K562 (cell line): ENCODE measurements around the gene DGCR8. TPM values are rescaled to one million over a fixed set of nuclear protein-coding genes. Genes with fewer than 3 reads are reported as not detected.
A peak's percentile ranks its signal among the peaks of the same experiment; 100 is the strongest.

Experiments used
- ARID2 ChIP-seq: fragments of 450-650 bp; IDR thresholded peaks from 2 replicates; pipeline ENCODE4 v1.6.1; 2017; ENCODE audit warnings: antibody characterized with exemption, mild to moderate bottlenecking
- CHD7 ChIP-seq: fragments of 200-600 bp; sonication (generic); IDR thresholded peaks from one replicate; pipeline ENCODE4 v1.6.1; 2012; ENCODE audit warnings: mild to moderate bottlenecking, low read depth, low read length, inconsistent platforms
- IRF2 ChIP-seq: sonication (generic); formaldehyde crosslinking; IDR thresholded peaks from 2 replicates; pipeline ENCODE4 v1.8.1; 2022; ENCODE audit warnings: mild to moderate bottlenecking, missing genetic modification reagents
- SIX5 ChIP-seq, 2 experiments: IDR thresholded peaks; 2 replicates each; pipeline ENCODE4 v1.6.1; 2011; ENCODE audit warnings: low read length in 2 of 2, borderline replicate concordance in 1 of 2, low read depth in 1 of 2, mild to moderate bottlenecking in 1 of 2, moderate library complexity in 1 of 2; ENCODE audit not compliant: insufficient read depth in 1 of 2
- SMARCE1 ChIP-seq: fragments of 450-650 bp; IDR thresholded peaks from 2 replicates; pipeline ENCODE4 v1.7.1; 2016; ENCODE audit warnings: mild to moderate bottlenecking
- SNIP1 ChIP-seq: fragments of 450-650 bp; IDR thresholded peaks from 2 replicates; pipeline ENCODE4 v1.7.1; 2017; ENCODE audit warnings: low read depth, mild to moderate bottlenecking
- TBL1XR1 ChIP-seq, 2 experiments: IDR thresholded peaks; 2 replicates each; pipeline ENCODE4 v1.6.1; 2012; ENCODE audit warnings: improper control_type of control experiment in 2 of 2, low read length in 2 of 2, mild to moderate bottlenecking in 1 of 2
- ZNF217 ChIP-seq: sonication (generic); formaldehyde crosslinking; IDR thresholded peaks from 2 replicates; pipeline ENCODE4 v1.8.0; 2022; ENCODE audit warnings: mild to moderate bottlenecking, missing genetic modification reagents
- ZNF592 ChIP-seq: fragments of 450-650 bp; IDR thresholded peaks from 2 replicates; pipeline ENCODE4 v1.6.1; 2017; ENCODE audit warnings: antibody characterized with exemption, mild to moderate bottlenecking
- polyA plus RNA-seq, 8 experiments: library from polyadenylated mRNA; depleted of rRNA in 4 of 8; stranded (reverse) in 5 of 8; unstranded in 3 of 8; fragments of >200 nt; fragmentation: Nextera tagmentation in 2 of 8; fragmentation: Illumina TruSeq in 1 of 8; extraction: Ambion mirVana in 2 of 8; extraction: Trizol in 1 of 8; gene quantifications; 2 replicates each; pipeline versions ENCODE4 v1.2.1 to v1.2.3, GENCODE V29; 2011 to 2014; ENCODE audit warnings: inconsistent platforms in 1 of 8, missing spikeins in 1 of 8
- total RNA-seq, 7 experiments: library from RNA; depleted of rRNA in 6 of 7; stranded (reverse); fragments of >200 nt in 6 of 7; fragmentation: Illumina TruSeq in 2 of 7; extraction: Trizol in 2 of 7; gene quantifications; 2 replicates each; pipeline versions ENCODE4 v1.2.1 to v1.2.3, GENCODE V29; 2011 to 2021; ENCODE audit warnings: low replicate concordance in 1 of 7

DGCR8 gene
- total and polyA plus RNA-seq, 9 of the 15 experiments (the other 6 are each of a cell fraction or from before 2014, with no cell fraction given), result 5.9 to 144 (median 80.1) TPM

- TF ChIP-seq ZNF592, result no peak
- TF ChIP-seq SIX5 (IDR thresholded peaks at IDR 0.05; ENCODE audit: borderline replicate concordance in 1 of 2, insufficient read depth in 1 of 2, low read depth in 1 of 2, low read length in 2 of 2), result 0 out of 4 replicates have a peak, but pooled peaks of 1 of the 2 experiments have one; percentile 9
- no peak for TF ChIP-seq SMARCE1
- TF ChIP-seq SNIP1, result no peak
- no peak for TF ChIP-seq IRF2 (CRISPR knock-in tag)
- TF ChIP-seq CHD7, result peak; percentile 54
- no peak for TF ChIP-seq ARID2
- no peak for TF ChIP-seq TBL1XR1 (IDR thresholded peaks at IDR 0.05; ENCODE audit: low read length in 2 of 2)
- TF ChIP-seq ZNF217, result no peak
Measured at GRCh38 chr22:20083891-20084546, 4.0 kb downstream of the DGCR8 start (continued).
